HEK293 (cell line): Measurements from ENCODE around the gene PCYT1A.

Experiments used
- CTCF ChIA-PET: fragments of 350-600 bp; formaldehyde crosslinking; extraction: SDS; loops from one replicate; lab custom pipeline; 2021; ENCODE audit warnings: antibody characterized with exemption; lab: Yijun Ruan, JAX
- POLR2A ChIA-PET: fragments of 300-600 bp; formaldehyde crosslinking; extraction: SDS; loops from one replicate; lab custom pipeline; 2020; ENCODE audit warnings: antibody characterized with exemption, inconsistent platforms; lab: Yijun Ruan, JAX
- H3K27ac ChIP-seq: fragments of 200-500 bp; sonication (Bioruptor generic); 2 replicates; pipeline ENCODE4 v1.5.1; 2014; ENCODE audit warnings: low read depth, low read length, control low read depth, inconsistent platforms; ENCODE audit errors: extremely low read depth
- H3K36me3 ChIP-seq, 2 experiments: fragments of 200-500 bp in 1 of 2; sonication (Bioruptor generic) in 1 of 2; 1 replicate in 1 of 2; 2 replicates in 1 of 2; pipeline ENCODE4 v1.5.1; 2014 to 2017; ENCODE audit warnings: inconsistent platforms in 2 of 2, low read length in 2 of 2; ENCODE audit not compliant: control insufficient read depth in 2 of 2, insufficient read depth in 1 of 2
- H3K4me1 ChIP-seq: fragments of 200-500 bp; sonication (Bioruptor generic); 2 replicates; pipeline ENCODE4 v1.5.1; 2014; ENCODE audit warnings: mild to moderate bottlenecking, low read length, inconsistent platforms; ENCODE audit not compliant: control insufficient read depth, insufficient read depth
- H3K4me3 ChIP-seq: 2 replicates; pipeline ENCODE4 v1.5.1; 2011; ENCODE audit warnings: low read depth, mild to moderate bottlenecking, control low read depth, low read length, moderate library complexity
- H3K9me3 ChIP-seq: fragments of 200-500 bp; sonication (Bioruptor generic); 2 replicates; pipeline ENCODE4 v1.5.1; 2014; ENCODE audit warnings: low read depth, low read length, inconsistent platforms; ENCODE audit not compliant: control insufficient read depth, insufficient read depth
- EGR2 ChIP-seq: fragments of 450-650 bp; formaldehyde crosslinking; IDR thresholded peaks from 2 replicates; pipeline ENCODE4 v1.5.1; 2016; ENCODE audit warnings: low read depth, missing biosample characterization, missing genetic modification characterization
- HOXC10 ChIP-seq: sonication (generic); formaldehyde crosslinking; IDR thresholded peaks from 2 replicates; pipeline ENCODE4 v1.8.1; 2023; ENCODE audit warnings: mild to moderate bottlenecking, missing genetic modification reagents
- KLF1 ChIP-seq: fragments of 450-650 bp; formaldehyde crosslinking; IDR thresholded peaks from 2 replicates; pipeline ENCODE4 v1.5.1; 2016; ENCODE audit warnings: missing biosample characterization, missing genetic modification characterization
- KLF10 ChIP-seq: fragments of 450-650 bp; IDR thresholded peaks from 2 replicates; pipeline ENCODE4 v1.5.1; 2018; ENCODE audit warnings: missing biosample characterization, mild to moderate bottlenecking, missing genetic modification characterization
- KLF8 ChIP-seq: fragments of 450-650 bp; formaldehyde crosslinking; IDR thresholded peaks from 2 replicates; pipeline ENCODE4 v1.5.1; 2016; ENCODE audit warnings: missing biosample characterization, missing genetic modification characterization
- PATZ1 ChIP-seq: fragments of 450-650 bp; formaldehyde crosslinking; IDR thresholded peaks from 2 replicates; pipeline ENCODE4 v1.5.1; 2016; ENCODE audit warnings: missing biosample characterization, missing genetic modification characterization
- PRDM6 ChIP-seq: fragments of 450-650 bp; formaldehyde crosslinking; IDR thresholded peaks from 2 replicates; pipeline ENCODE4 v1.5.1; 2017; ENCODE audit warnings: missing biosample characterization, missing genetic modification characterization
- SALL2 ChIP-seq: fragments of 450-650 bp; formaldehyde crosslinking; IDR thresholded peaks from 2 replicates; pipeline ENCODE4 v1.5.0; 2017; ENCODE audit warnings: missing biosample characterization, mild to moderate bottlenecking, missing genetic modification characterization, borderline replicate concordance
- SETDB1 ChIP-seq: IDR thresholded peaks from one replicate; pipeline ENCODE4 v1.6.1; 2017; ENCODE audit warnings: mild to moderate bottlenecking, low read length, moderate library complexity, mixed read lengths; ENCODE audit not compliant: insufficient read length
- ZBTB6 ChIP-seq: fragments of 450-650 bp; formaldehyde crosslinking; IDR thresholded peaks from 2 replicates; pipeline ENCODE4 v1.5.1; 2017; ENCODE audit warnings: missing biosample characterization, missing genetic modification characterization
- ZBTB7A ChIP-seq: fragments of 450-650 bp; formaldehyde crosslinking; IDR thresholded peaks from 2 replicates; pipeline ENCODE4 v1.5.1; 2016; ENCODE audit warnings: low read depth, missing biosample characterization, missing genetic modification characterization
- ZIC2 ChIP-seq: fragments of 450-650 bp; formaldehyde crosslinking; IDR thresholded peaks from 2 replicates; pipeline ENCODE4 v1.5.1; 2016; ENCODE audit warnings: missing biosample characterization, missing genetic modification characterization
- ZNF155 ChIP-seq: fragments of 450-650 bp; formaldehyde crosslinking; IDR thresholded peaks from 2 replicates; pipeline ENCODE4 v1.5.1; 2016; ENCODE audit warnings: missing biosample characterization, missing genetic modification characterization
- ZNF175 ChIP-seq: fragments of 450-650 bp; formaldehyde crosslinking; IDR thresholded peaks from 2 replicates; pipeline ENCODE4 v1.5.1; 2016; ENCODE audit warnings: missing biosample characterization, missing genetic modification characterization
- ZNF223 ChIP-seq: fragments of 450-650 bp; formaldehyde crosslinking; IDR thresholded peaks from 2 replicates; pipeline ENCODE4 v1.5.1; 2016; ENCODE audit warnings: missing biosample characterization, missing genetic modification characterization
- ZNF350 ChIP-seq: fragments of 450-650 bp; formaldehyde crosslinking; IDR thresholded peaks from 2 replicates; pipeline ENCODE4 v1.5.0; 2017; ENCODE audit warnings: missing biosample characterization, mild to moderate bottlenecking, missing genetic modification characterization
- ZNF391 ChIP-seq: fragments of 450-650 bp; formaldehyde crosslinking; IDR thresholded peaks from 2 replicates; pipeline ENCODE4 v1.5.1; 2016; ENCODE audit warnings: low read depth, missing biosample characterization, missing genetic modification characterization, borderline replicate concordance
- ZNF416 ChIP-seq: fragments of 450-650 bp; formaldehyde crosslinking; IDR thresholded peaks from 2 replicates; pipeline ENCODE4 v1.5.1; 2016; ENCODE audit warnings: missing biosample characterization, missing genetic modification characterization
- ZNF426 ChIP-seq: fragments of 450-650 bp; formaldehyde crosslinking; IDR thresholded peaks from 2 replicates; pipeline ENCODE4 v1.5.1; 2017; ENCODE audit warnings: missing biosample characterization, missing genetic modification characterization, mild to moderate bottlenecking, inconsistent platforms, moderate library complexity
- ZNF510 ChIP-seq: fragments of 450-650 bp; formaldehyde crosslinking; IDR thresholded peaks from 2 replicates; pipeline ENCODE4 v1.5.1; 2018; ENCODE audit warnings: mild to moderate bottlenecking, missing genetic modification characterization, missing biosample characterization; ENCODE audit not compliant: insufficient replicate concordance
- ZNF623 ChIP-seq: fragments of 450-650 bp; formaldehyde crosslinking; IDR thresholded peaks from 2 replicates; pipeline ENCODE4 v1.5.1; 2016; ENCODE audit warnings: missing biosample characterization, missing genetic modification characterization
- ZNF624 ChIP-seq: fragments of 450-650 bp; formaldehyde crosslinking; IDR thresholded peaks from 2 replicates; pipeline ENCODE4 v1.5.1; 2017; ENCODE audit warnings: missing biosample characterization, missing genetic modification characterization
- ZNF629 ChIP-seq: fragments of 450-650 bp; formaldehyde crosslinking; IDR thresholded peaks from 2 replicates; pipeline ENCODE4 v1.5.1; 2017; ENCODE audit warnings: missing biosample characterization, missing genetic modification characterization
- ZNF707 ChIP-seq: fragments of 450-650 bp; formaldehyde crosslinking; IDR thresholded peaks from 2 replicates; pipeline ENCODE4 v1.5.1; 2016; ENCODE audit warnings: missing biosample characterization, missing genetic modification characterization
- ZSCAN16 ChIP-seq: fragments of 450-650 bp; formaldehyde crosslinking; IDR thresholded peaks from 2 replicates; pipeline ENCODE4 v1.5.1; 2016; ENCODE audit warnings: missing biosample characterization, missing genetic modification characterization
- TF ChIP-seq, protein P1 (sequence below): fragments of 450-650 bp; formaldehyde crosslinking; IDR thresholded peaks from 2 replicates; pipeline ENCODE4 v1.5.1; 2016; ENCODE audit warnings: missing biosample characterization, missing genetic modification characterization

The PCYT1A gene

DNA sequence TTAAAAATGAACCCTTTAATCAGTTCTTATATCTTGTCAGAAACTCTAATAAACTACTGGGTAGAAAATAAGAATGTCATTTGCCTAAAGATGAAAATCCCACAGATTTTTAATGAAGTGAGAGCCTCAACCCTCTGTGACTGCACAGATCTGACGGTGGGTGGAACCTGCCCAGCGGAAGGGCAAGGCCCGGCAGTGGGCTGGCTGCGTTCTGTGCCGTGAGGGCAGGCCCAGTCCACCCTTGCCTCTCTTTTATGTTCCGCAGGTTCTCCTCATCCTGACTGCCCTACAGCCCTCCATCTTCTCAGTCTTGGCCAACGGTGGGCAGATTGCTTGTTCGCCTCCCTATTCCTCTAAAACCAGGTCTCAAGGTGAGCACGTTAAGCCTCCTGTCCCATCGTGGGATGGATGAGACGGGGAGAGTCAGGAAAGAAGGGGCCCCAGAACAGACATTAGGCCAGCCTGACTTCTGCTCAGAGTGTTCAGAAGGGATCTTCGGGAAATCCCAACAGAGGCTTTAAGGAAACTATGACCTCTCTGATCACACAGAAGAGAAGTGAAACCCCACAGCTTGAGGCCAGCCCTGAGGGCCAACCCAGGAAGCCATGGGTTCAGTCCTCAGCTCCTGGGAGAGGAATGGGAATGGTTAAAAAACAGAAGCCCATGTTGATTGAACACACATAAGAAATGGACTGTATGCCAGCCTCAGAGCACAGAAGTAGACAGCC, 55.2 kb downstream of the PCYT1A start:
- CTCF ChIA-PET: no interaction called here
- Histone ChIP-seq H3K4me1 (no peaks in the 10 kb centered on the region), H3K4me3 (no peak overlapping the region), H3K36me3 (peaks cover 0 to 12% of the 10 kb centered on the region in 2 experiments; a peak in 1 of 3 replicates)
- TF ChIP-seq PATZ1 (tag by site-specific recombination) (no peak), ZNF391 (tag by site-specific recombination) (no peak), KLF10 (tag by site-specific recombination) (no peak), ZNF623 (tag by site-specific recombination) (no peak), ZNF155 (tag by site-specific recombination) (no peak), ZNF629 (tag by site-specific recombination) (no peak), ZBTB6 (no peak), ZNF707 (no peak), ZNF416 (tag by site-specific recombination) (no peak), ZNF510 (tag by site-specific recombination) (no peak), SALL2 (tag by site-specific recombination) (no peak), ZBTB7A (tag by site-specific recombination) (no peak), KLF1 (tag by site-specific recombination) (no peak), ZIC2 (tag by site-specific recombination) (no peak), KLF8 (tag by site-specific recombination) (no peak), ZNF350 (tag by site-specific recombination) (no peak), SETDB1 (no peak)
- TF ChIP-seq, all 188 proteins: peak for 0
- Histone ChIP-seq H3K27ac (no peak overlapping the region), H3K9me3 (no peaks in the 10 kb centered on the region)
- POLR2A ChIA-PET: no interaction called here

DNA sequence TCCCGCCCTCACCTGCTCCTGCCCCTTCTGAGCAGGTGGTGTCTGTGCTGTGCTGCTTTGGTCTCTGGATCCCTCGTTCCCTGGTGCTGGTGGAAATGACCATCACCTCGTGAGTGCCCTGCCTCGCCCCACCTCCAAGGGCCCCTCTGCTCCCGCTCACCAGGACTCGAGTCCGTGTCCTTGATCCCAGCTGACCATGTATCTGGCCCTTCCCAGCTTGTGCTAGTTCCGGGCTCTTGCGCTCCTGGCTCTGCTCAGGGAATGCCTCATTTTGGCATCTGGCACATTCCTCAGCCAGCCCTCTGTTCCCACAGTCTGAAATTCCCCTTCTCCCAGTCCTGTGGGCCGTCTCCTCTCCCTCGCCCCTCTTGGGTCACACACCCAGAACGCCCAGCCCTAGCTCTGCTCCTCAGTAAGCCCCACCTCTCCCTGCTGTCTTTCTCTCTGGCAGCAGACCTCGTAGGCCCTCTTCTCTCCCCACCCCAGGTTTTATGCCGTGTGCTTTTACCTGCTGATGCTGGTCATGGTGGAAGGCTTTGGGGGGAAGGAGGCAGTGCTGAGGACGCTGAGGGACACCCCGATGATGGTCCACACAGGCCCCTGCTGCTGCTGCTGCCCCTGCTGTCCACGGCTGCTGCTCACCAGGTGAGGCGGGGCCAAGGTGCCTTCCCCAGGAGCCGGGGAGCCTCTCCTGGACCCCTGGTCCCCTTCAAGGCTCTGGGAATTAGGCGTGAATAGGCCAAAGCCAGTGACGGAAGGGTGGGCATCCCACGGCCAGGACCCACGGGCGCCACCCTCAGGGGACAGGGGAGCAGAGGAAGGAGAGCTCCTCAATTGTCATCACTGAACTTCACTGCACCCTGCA, 59.7 kb downstream of the PCYT1A start:
- POLR2A ChIA-PET: no interaction called here
- no peak overlapping the region for H3K4me3 ChIP-seq
- H3K4me1 ChIP-seq: no peaks in the 10 kb centered on the region
- no peaks in the 10 kb centered on the region for H3K9me3 ChIP-seq
- CTCF ChIA-PET: no interaction called here
- H3K27ac ChIP-seq: no peak overlapping the region
- no peaks in the 10 kb centered on the region for H3K36me3 ChIP-seq
- no peak for TF ChIP-seq EGR2 (tag by site-specific recombination)
- no peak for TF ChIP-seq ZNF175 (tag by site-specific recombination)
- TF ChIP-seq ZBTB6: no peak
- no peak for TF ChIP-seq ZNF426 (tag by site-specific recombination)
- no peak for TF ChIP-seq ZNF223 (tag by site-specific recombination)
- no peak for TF ChIP-seq ZSCAN16 (tag by site-specific recombination)
- no peak for TF ChIP-seq ZNF624 (tag by site-specific recombination)
- no peak for TF ChIP-seq PRDM6 (tag by site-specific recombination)
- TF ChIP-seq, protein P1, sequence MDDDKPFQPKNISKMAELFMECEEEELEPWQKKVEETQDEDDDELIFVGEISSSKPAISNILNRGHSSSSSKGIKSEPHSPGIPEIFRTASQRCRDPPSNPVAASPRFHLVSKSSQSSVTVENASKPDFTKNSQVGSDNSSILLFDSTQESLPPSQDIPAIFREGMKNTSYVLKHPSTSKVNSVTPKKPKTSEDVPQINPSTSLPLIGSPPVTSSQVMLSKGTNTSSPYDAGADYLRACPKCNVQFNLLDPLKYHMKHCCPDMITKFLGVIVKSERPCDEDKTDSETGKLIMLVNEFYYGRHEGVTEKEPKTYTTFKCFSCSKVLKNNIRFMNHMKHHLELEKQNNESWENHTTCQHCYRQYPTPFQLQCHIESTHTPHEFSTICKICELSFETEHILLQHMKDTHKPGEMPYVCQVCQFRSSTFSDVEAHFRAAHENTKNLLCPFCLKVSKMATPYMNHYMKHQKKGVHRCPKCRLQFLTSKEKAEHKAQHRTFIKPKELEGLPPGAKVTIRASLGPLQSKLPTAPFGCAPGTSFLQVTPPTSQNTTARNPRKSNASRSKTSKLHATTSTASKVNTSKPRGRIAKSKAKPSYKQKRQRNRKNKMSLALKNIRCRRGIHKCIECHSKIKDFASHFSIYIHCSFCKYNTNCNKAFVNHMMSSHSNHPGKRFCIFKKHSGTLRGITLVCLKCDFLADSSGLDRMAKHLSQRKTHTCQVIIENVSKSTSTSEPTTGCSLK: no peak
- no peak for TF ChIP-seq KLF1 (tag by site-specific recombination)
- TF ChIP-seq HOXC10 (CRISPR knock-in tag): no peak
